CD4-positive, alpha-beta T cell (primary cell): Measurements from ENCODE around the gene KRABD2.

Experiments used
- ATAC-seq: fragments of 200-7000 bp; cut with Tn5 transposase; one replicate; pipeline ENCODE4 v1.10.0; 2022; ENCODE audit warnings: mild to moderate bottlenecking; ENCODE audit not compliant: poor library complexity
- CTCF ChIA-PET: fragments of 350-600 bp; sonication (Branson Sonifier 250); formaldehyde crosslinking; loops from one replicate; lab custom pipeline; 2021; ENCODE audit warnings: antibody characterized with exemption, inconsistent platforms; lab: Charles Lee
- POLR2A ChIA-PET: fragments of 350-600 bp; sonication (Branson Sonifier 250); formaldehyde crosslinking; loops from one replicate; lab custom pipeline; 2021; ENCODE audit warnings: antibody characterized with exemption, inconsistent platforms; lab: Charles Lee
- DNase-seq, 14 experiments: peaks; one replicate each; pipeline ENCODE4 v3.0.0-alpha.2; 2013 to 2020; ENCODE audit warnings: mixed read lengths in 2 of 14
- H3K27ac ChIP-seq, 2 donors: one replicate each; pipeline versions ENCODE4 v1.5.1 to v1.7.0; 2013; ENCODE audit warnings: low read length in 2 of 2, low read depth in 1 of 2, mild to moderate bottlenecking in 1 of 2
- H3K27me3 ChIP-seq, 2 experiments: 1 replicate in 1 of 2; 2 replicates in 1 of 2; pipeline versions ENCODE4 v1.6.1 to v1.7.0; 2013; ENCODE audit warnings: low read length in 2 of 2, control low read depth in 1 of 2, mild to moderate bottlenecking in 1 of 2, moderate library complexity in 1 of 2; ENCODE audit not compliant: insufficient read depth in 2 of 2, control insufficient read depth in 1 of 2
- H3K36me3 ChIP-seq: one replicate; pipeline ENCODE4 v1.6.1; 2013; ENCODE audit warnings: low read length, control low read depth; ENCODE audit not compliant: insufficient read depth
- H3K4me1 ChIP-seq: one replicate; pipeline ENCODE4 v1.6.1; 2013; ENCODE audit warnings: low read length, control low read depth; ENCODE audit not compliant: insufficient read depth
- H3K4me3 ChIP-seq: one replicate; pipeline ENCODE4 v1.5.1; 2013; ENCODE audit warnings: mild to moderate bottlenecking, low read length, moderate library complexity
- H3K9me3 ChIP-seq, 2 experiments: 1 replicate in 1 of 2; 2 replicates in 1 of 2; pipeline versions ENCODE4 v1.6.1 to v1.7.0; 2013; ENCODE audit warnings: low read length in 2 of 2, mild to moderate bottlenecking in 2 of 2, control low read depth in 1 of 2, moderate library complexity in 1 of 2; ENCODE audit not compliant: control insufficient read depth in 1 of 2, insufficient read depth in 1 of 2
- H3K27ac Mint-ChIP-seq: one replicate; pipeline ENCODE4 v1.8.0; 2020; ENCODE audit warnings: mixed read lengths
- H3K27me3 Mint-ChIP-seq: one replicate; pipeline ENCODE4 v1.8.0; 2021; ENCODE audit warnings: mixed read lengths
- H3K36me3 Mint-ChIP-seq: one replicate; pipeline ENCODE4 v1.8.0; 2021; ENCODE audit warnings: low read depth, mixed read lengths
- H3K4me1 Mint-ChIP-seq: one replicate; pipeline ENCODE4 v1.8.0; 2021; ENCODE audit warnings: low read depth, mixed read lengths
- H3K4me3 Mint-ChIP-seq: one replicate; pipeline ENCODE4 v1.8.0; 2020; ENCODE audit warnings: mild to moderate bottlenecking, mixed read lengths
- H3K9me3 Mint-ChIP-seq: one replicate; pipeline ENCODE4 v1.8.0; 2020; ENCODE audit warnings: mixed read lengths
- CTCF ChIP-seq: fragments of 200-600 bp; IDR thresholded peaks from one replicate; pipeline ENCODE4 v1.8.0; 2022; ENCODE audit warnings: antibody characterized with exemption, mild to moderate bottlenecking
- intact Hi-C, 2 experiments: fragments of 100-400 bp; cut with DNase I in 1 of 2; cut with micrococcal nuclease in 1 of 2; formaldehyde crosslinking; loops; one replicate each; pipeline versions ENCODE4 v1.15.1 to v1.9.0; 2023 to 2025; cut with DNase I, micrococcal nuclease

KRABD2 gene

DNA sequence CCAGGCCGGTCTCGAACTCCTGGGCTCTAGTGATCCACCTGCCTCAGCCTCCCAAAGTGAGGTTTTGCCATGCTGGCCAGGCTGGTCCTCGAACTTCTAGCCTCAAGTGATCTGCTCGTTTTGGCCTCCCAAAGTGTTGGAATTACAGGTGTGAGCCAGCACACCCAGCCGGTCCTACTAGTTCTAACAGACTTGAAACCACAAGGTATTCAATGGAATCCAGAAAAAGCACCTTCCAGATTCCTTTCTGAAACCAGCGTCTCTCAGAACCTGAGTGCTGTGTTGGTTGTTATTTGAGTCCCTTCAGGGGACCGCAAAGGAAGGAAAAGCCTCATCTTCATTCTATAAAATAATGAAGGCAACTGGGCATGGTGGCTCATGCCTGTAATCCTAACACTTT, 4.1 kb downstream of the KRABD2 start:
- no peaks in the 10 kb centered on the region for H3K9me3 Mint-ChIP-seq
- peaks cover 27% of the 10 kb centered on the region for H3K4me1 Mint-ChIP-seq
- H3K36me3 Mint-ChIP-seq, result peaks cover 51% of the 10 kb centered on the region
- POLR2A ChIA-PET, result no interaction called here
- CTCF ChIA-PET, result no interaction called here
- H3K27me3 Mint-ChIP-seq, result no peaks in the 10 kb centered on the region
- DNase-seq (no peak), ATAC-seq (no peak)
- Histone ChIP-seq H3K27ac (no peak overlapping the region), H3K9me3 (no peaks in the 10 kb centered on the region), H3K36me3 (peaks cover 28% of the 10 kb centered on the region), H3K4me3 (no peak overlapping the region), H3K4me1 (peaks cover 20% of the 10 kb centered on the region), H3K27me3 (no peaks in the 10 kb centered on the region)
- intact Hi-C loops, result loop anchor here in 1 of 2 experiments (10.0 kb wide), 1 partner anchor 258 kb away; the partner anchor contains the start of gene ALOXE3
- H3K27ac Mint-ChIP-seq, result no peak overlapping the region
- TF ChIP-seq CTCF, result no peak
- H3K4me3 Mint-ChIP-seq, result no peak overlapping the region

- TF ChIP-seq CTCF, result no peak
- H3K9me3 Mint-ChIP-seq, result no peaks in the 10 kb centered on the region
- no peak overlapping the region for H3K4me3 ChIP-seq
- peaks cover 22% of the 10 kb centered on the region for H3K36me3 ChIP-seq
- DNase-seq, result no peak
- ATAC-seq, result no peak
- ChIA-PET CTCF (no interaction called here), POLR2A (no interaction called here)
- intact Hi-C loops, result loop anchor here in 1 of 2 experiments (10.0 kb wide), 1 partner anchor 257 kb away; the partner anchor contains the start of gene ALOXE3
- no peak overlapping the region for H3K4me3 Mint-ChIP-seq
- no peaks in the 10 kb centered on the region for H3K27me3 Mint-ChIP-seq
- H3K27ac Mint-ChIP-seq, result no peak overlapping the region
- H3K27ac ChIP-seq, result no peak overlapping the region
- peaks cover 17% of the 10 kb centered on the region for H3K4me1 ChIP-seq
- H3K4me1 Mint-ChIP-seq, result peaks cover 20% of the 10 kb centered on the region
- peaks cover 44% of the 10 kb centered on the region for H3K36me3 Mint-ChIP-seq
- no peaks in the 10 kb centered on the region for H3K9me3 ChIP-seq
- H3K27me3 ChIP-seq, result no peaks in the 10 kb centered on the region
Observed at GRCh38 chr17:8371786-8372185, 4.7 kb downstream of the KRABD2 start.

GRCh38 chr17:8369944-8370343, 6.6 kb downstream of the KRABD2 start:
- intact Hi-C loops, result loop anchor here in 1 of 2 experiments (10.0 kb wide), 1 partner anchor 255 kb away; the partner anchor contains the start of gene ALOXE3
- TF ChIP-seq CTCF, result no peak
- CTCF ChIA-PET, result interaction anchor here (0.5 kb wide), 1 partner anchor 21 kb away, joined by 3 read pairs; no protein-coding TSS in a partner anchor

More at GRCh38 chr17:8369944-8370343, 6.6 kb downstream of the KRABD2 start:
- H3K4me3 Mint-ChIP-seq, result no peak overlapping the region
- Histone ChIP-seq H3K9me3 (no peaks in the 10 kb centered on the region), H3K4me3 (no peak overlapping the region), H3K36me3 (peaks cover 20% of the 10 kb centered on the region), H3K27me3 (no peaks in the 10 kb centered on the region), H3K4me1 (no peaks in the 10 kb centered on the region), H3K27ac (no peak overlapping the region)
- DNase-seq (peak in 1 of 14 experiments; percentile 25), ATAC-seq (no peak)
- H3K4me1 Mint-ChIP-seq, result peaks cover 5% of the 10 kb centered on the region
- H3K27me3 Mint-ChIP-seq, result no peaks in the 10 kb centered on the region
- POLR2A ChIA-PET, result no interaction called here
- H3K9me3 Mint-ChIP-seq, result no peaks in the 10 kb centered on the region
- peaks cover 33% of the 10 kb centered on the region for H3K36me3 Mint-ChIP-seq
- H3K27ac Mint-ChIP-seq, result no peak overlapping the region
